Measurements from ENCODE around the gene CELA2A. TPM values are rescaled to one million over a fixed set of nuclear protein-coding genes. Genes with fewer than 3 reads are reported as not detected.
A peak's percentile ranks its signal among the peaks of the same experiment; 100 is the strongest.

Gene CELA2A
- total RNA-seq, 1 donor from 2014 or later = not detected

GRCh38 chr1:15412843-15413242, 43.7 kb upstream of the CELA2A start:
- intact Hi-C loops (cut with micrococcal nuclease) = no loop called here
- POLR2A ChIA-PET = interaction anchor here (1.7 kb wide), 1 partner anchor 19 kb away, joined by 3 read pairs; no protein-coding TSS in a partner anchor

GRCh38 chr1:15413563-15414444, 42.7 kb upstream of the CELA2A start:
- Mint-ChIP-seq H3K27me3 (no peaks in the 10 kb centered on the region), H3K4me3 (no peak overlapping the region), H3K4me1 (peaks cover 78% of the 10 kb centered on the region), H3K36me3 (ENCODE audit: low read depth) (peaks cover 16% of the 10 kb centered on the region), H3K9me3 (no peaks in the 10 kb centered on the region), H3K27ac (no peak overlapping the region)
- ChIA-PET POLR2A (no interaction called here), CTCF (no interaction called here)
- DNase-seq = no peak
- no peak for TF ChIP-seq CTCF (IDR thresholded peaks at IDR 0.05)
- intact Hi-C loops (cut with micrococcal nuclease) = no loop called here
- ATAC-seq (ENCODE audit: low read depth) = no peak

More at GRCh38 chr1:15412843-15413242, 43.7 kb upstream of the CELA2A start:
- CTCF ChIA-PET = interaction anchor here (1.5 to 2.0 kb wide), 2 partner anchors 19 to 90 kb away, joined by 4 to 5 read pairs; no protein-coding TSS in a partner anchor
- Mint-ChIP-seq H3K4me3 (no peak overlapping the region), H3K9me3 (no peaks in the 10 kb centered on the region), H3K36me3 (ENCODE audit: low read depth) (peaks cover 14% of the 10 kb centered on the region), H3K27ac (no peak overlapping the region), H3K27me3 (no peaks in the 10 kb centered on the region), H3K4me1 (peaks cover 74% of the 10 kb centered on the region)
- no peak for DNase-seq
- ATAC-seq (ENCODE audit: low read depth) = no peak
- TF ChIP-seq CTCF (IDR thresholded peaks at IDR 0.05) = no peak

- CTCF ChIA-PET = no interaction called here
- DNase-seq = no peak
- no peak for TF ChIP-seq CTCF (IDR thresholded peaks at IDR 0.05)
- H3K27ac Mint-ChIP-seq = peak overlapping the region; percentile 35
- peaks cover 74% of the 10 kb centered on the region for H3K4me1 Mint-ChIP-seq
- intact Hi-C loops (cut with micrococcal nuclease) = no loop called here
- no peak overlapping the region for H3K4me3 Mint-ChIP-seq
- H3K36me3 Mint-ChIP-seq (ENCODE audit: low read depth) = peaks cover 16% of the 10 kb centered on the region
- POLR2A ChIA-PET = no interaction called here
- no peaks in the 10 kb centered on the region for H3K9me3 Mint-ChIP-seq
- no peak for ATAC-seq (ENCODE audit: low read depth)
- H3K27me3 Mint-ChIP-seq = no peaks in the 10 kb centered on the region
Measured at GRCh38 chr1:15414445-15414983, 42.0 kb upstream of the CELA2A start.

GRCh38 chr1:15417059-15417934, 39.2 kb upstream of the CELA2A start:
- H3K4me3 Mint-ChIP-seq = peak overlapping the region; percentile 61
- intact Hi-C loops (cut with micrococcal nuclease) = loop anchor here (1.0 to 2.0 kb wide), 2 partner anchors 8 to 14 kb away; partner anchors contain the start of gene EFHD2
- H3K4me1 Mint-ChIP-seq = peaks cover 58% of the 10 kb centered on the region
- CTCF ChIA-PET = interaction anchor here (0.6 to 1.3 kb wide), 3 partner anchors 18 to 267 kb away, joined by 3 to 4 read pairs (median 4); no protein-coding TSS in a partner anchor
- ATAC-seq (ENCODE audit: low read depth) (peak; percentile 59), DNase-seq (peak; percentile 40)
- TF ChIP-seq CTCF (IDR thresholded peaks at IDR 0.05) = no peak
- POLR2A ChIA-PET = interaction anchor here (0.6 to 1.8 kb wide), 3 partner anchors 8 to 1852 kb away, joined by 3 to 4 read pairs (median 3); partner anchors contain the start of gene EFHD2
- no peaks in the 10 kb centered on the region for H3K9me3 Mint-ChIP-seq
- peaks cover 22% of the 10 kb centered on the region for H3K36me3 Mint-ChIP-seq (ENCODE audit: low read depth)
- H3K27ac Mint-ChIP-seq = peak overlapping the region; percentile 86
- no peaks in the 10 kb centered on the region for H3K27me3 Mint-ChIP-seq
